GM23338 (cell line): ENCODE data around the gene FBXL2. TPM values are rescaled to one million over a fixed set of nuclear protein-coding genes. Genes with fewer than 3 reads are reported as not detected.

ENCODE experiments used
- ATAC-seq: fragments of 200-7000 bp; cut with Tn5 transposase; 3 replicates; pipeline ENCODE4 v1.9.1; 2020
- DNase-seq: peaks from one replicate; pipeline ENCODE4 v3.0.0-alpha.2; 2015; ENCODE audit warnings: low spot score
- H2AFZ ChIP-seq: fragments of 200-600 bp; sonication (generic); 2 replicates; pipeline ENCODE4 v1.8.0; 2016; ENCODE audit warnings: antibody characterized with exemption, mild to moderate bottlenecking, moderate library complexity
- H3F3A ChIP-seq: fragments of 200-600 bp; sonication (generic); replicated peaks from 2 replicates; pipeline ENCODE4 v1.8.0; 2017; ENCODE audit warnings: antibody characterized with exemption, mixed run types, low read depth
- H3K27ac ChIP-seq: fragments of 200-600 bp; sonication (generic); 2 replicates; pipeline ENCODE4 v1.6.1; 2016; ENCODE audit warnings: low read depth
- H3K27me3 ChIP-seq: fragments of 200-600 bp; sonication (generic); 2 replicates; pipeline ENCODE4 v1.8.0; 2016; ENCODE audit warnings: mild to moderate bottlenecking, mixed run types, moderate library complexity; ENCODE audit not compliant: insufficient read depth
- H3K36me3 ChIP-seq: fragments of 200-600 bp; sonication (generic); 2 replicates; pipeline ENCODE4 v1.8.0; 2016; ENCODE audit warnings: mild to moderate bottlenecking; ENCODE audit not compliant: insufficient read depth
- H3K4me1 ChIP-seq: fragments of 200-600 bp; sonication (generic); 2 replicates; pipeline ENCODE4 v1.8.0; 2016; ENCODE audit warnings: mild to moderate bottlenecking, moderate library complexity; ENCODE audit not compliant: insufficient read depth
- H3K4me2 ChIP-seq: fragments of 200-600 bp; sonication (generic); 2 replicates; pipeline ENCODE4 v1.7.1; 2017; ENCODE audit warnings: mixed run types
- H3K4me3 ChIP-seq: fragments of 200-600 bp; sonication (generic); 2 replicates; pipeline ENCODE4 v1.6.1; 2016; ENCODE audit warnings: mixed run types
- H3K79me2 ChIP-seq: fragments of 200-600 bp; sonication (generic); replicated peaks from 2 replicates; pipeline ENCODE4 v1.8.0; 2017; ENCODE audit warnings: mild to moderate bottlenecking; ENCODE audit not compliant: insufficient read depth
- H3K9me2 ChIP-seq: fragments of 200-600 bp; sonication (generic); 2 replicates; pipeline ENCODE4 v1.8.0; 2017; ENCODE audit not compliant: insufficient read depth
- H4K20me1 ChIP-seq: fragments of 200-600 bp; sonication (generic); replicated peaks from 2 replicates; pipeline ENCODE4 v1.8.0; 2017; ENCODE audit warnings: mild to moderate bottlenecking; ENCODE audit not compliant: insufficient read depth
- H3K27ac Mint-ChIP-seq: 2 replicates; pipeline ENCODE4 v1.8.0; 2020; ENCODE audit warnings: inconsistent platforms, mild to moderate bottlenecking, moderate library complexity, mixed read lengths
- H3K27me3 Mint-ChIP-seq: 3 replicates; pipeline ENCODE4 v1.8.0; 2022; ENCODE audit warnings: low read depth, mild to moderate bottlenecking, moderate library complexity, mixed read lengths, inconsistent platforms; ENCODE audit not compliant: insufficient read depth, poor library complexity
- H3K36me3 Mint-ChIP-seq: 3 replicates; pipeline ENCODE4 v1.8.0; 2021; ENCODE audit warnings: low read depth, mild to moderate bottlenecking, inconsistent platforms, moderate library complexity, mixed read lengths
- H3K4me1 Mint-ChIP-seq: 3 replicates; pipeline ENCODE4 v1.8.0; 2020; ENCODE audit warnings: mild to moderate bottlenecking, inconsistent platforms, mixed read lengths
- H3K4me3 Mint-ChIP-seq: 3 replicates; pipeline ENCODE4 v1.8.0; 2021; ENCODE audit warnings: moderate library complexity, mild to moderate bottlenecking, inconsistent platforms, mixed read lengths
- H3K9me3 Mint-ChIP-seq: 3 replicates; pipeline ENCODE4 v1.8.0; 2020; ENCODE audit warnings: moderate library complexity, mild to moderate bottlenecking, inconsistent platforms, mixed read lengths
- CREB1 ChIP-seq: fragments of 250-450 bp; sonication (Bioruptor Pico); IDR thresholded peaks from 2 replicates; pipeline ENCODE4 v1.5.0; 2020; ENCODE audit warnings: low read depth, mild to moderate bottlenecking, moderate library complexity
- ETS1 ChIP-seq: IDR thresholded peaks from 2 replicates; pipeline ENCODE4 v1.6.1; 2016; ENCODE audit warnings: antibody characterized with exemption
- EZH2 ChIP-seq: fragments of 200-600 bp; sonication (generic); IDR thresholded peaks from one replicate; pipeline ENCODE4 v1.8.0; 2017; ENCODE audit warnings: antibody characterized with exemption, mild to moderate bottlenecking, low read depth; ENCODE audit not compliant: unreplicated experiment
- EZH2phosphoT487 ChIP-seq: fragments of 200-600 bp; sonication (generic); IDR thresholded peaks from one replicate; pipeline ENCODE4 v1.8.1; 2018; ENCODE audit warnings: antibody characterized with exemption; ENCODE audit not compliant: unreplicated experiment
- JUNB ChIP-seq: IDR thresholded peaks from one replicate; pipeline ENCODE4 v1.6.1; 2016; ENCODE audit warnings: antibody characterized with exemption; ENCODE audit not compliant: unreplicated experiment
- NANOG ChIP-seq: IDR thresholded peaks from 2 replicates; pipeline ENCODE4 v1.6.1; 2016; ENCODE audit warnings: antibody characterized with exemption, borderline replicate concordance
- POLR2AphosphoS5 ChIP-seq: IDR thresholded peaks from 2 replicates; pipeline ENCODE4 v1.6.1; 2016; ENCODE audit warnings: antibody characterized with exemption, low read depth
- STAT1 ChIP-seq: IDR thresholded peaks from one replicate; pipeline ENCODE4 v1.6.1; 2016; ENCODE audit warnings: antibody characterized with exemption; ENCODE audit not compliant: unreplicated experiment
- ZNF114 ChIP-seq: fragments of 250-450 bp; sonication (Bioruptor Pico); IDR thresholded peaks from 2 replicates; pipeline ENCODE4 v1.5.0; 2020; ENCODE audit warnings: mild to moderate bottlenecking, moderate library complexity
- ZNF331 ChIP-seq: fragments of 250-450 bp; sonication (Bioruptor Pico); IDR thresholded peaks from 2 replicates; pipeline ENCODE4 v1.5.0; 2020; ENCODE audit warnings: low read depth, mild to moderate bottlenecking, moderate library complexity
- ZNF462 ChIP-seq: fragments of 250-450 bp; sonication (Bioruptor Pico); IDR thresholded peaks from 2 replicates; pipeline ENCODE4 v1.5.0; 2020; ENCODE audit warnings: mild to moderate bottlenecking, moderate library complexity
- long read RNA-seq: library from polyadenylated mRNA; unstranded; transcript quantifications from one replicate; pipeline ENCODE4 v2.0.0, GENCODE V29; 2020; ENCODE audit not compliant: unreplicated experiment
- polyA plus RNA-seq: library from polyadenylated mRNA; unstranded; fragments of >200 nt; fragmentation: Nextera tagmentation; extraction: Ambion mirVana; gene quantifications from 2 replicates; pipeline ENCODE4 v1.2.1, GENCODE V29; 2016
- total RNA-seq: library from RNA; depleted of rRNA; stranded (reverse); fragments of >200 nt; shearing (Covaris generic); gene quantifications from 2 replicates; pipeline ENCODE4 v1.2.3, GENCODE V29; 2014; rRNA removed
- TF ChIP-seq, protein P1 (sequence below), 2 experiments: fragments of 200-600 bp in 1 of 2; sonication (generic) in 1 of 2; conservative IDR thresholded peaks; 2 replicates each; pipeline versions ENCODE4 v1.5.1 to v1.6.1; 2016 to 2017; ENCODE audit warnings: antibody characterized with exemption in 2 of 2, low read depth in 2 of 2, mild to moderate bottlenecking in 2 of 2, moderate library complexity in 1 of 2
- TF ChIP-seq, protein P2 (sequence below): IDR thresholded peaks from one replicate; pipeline ENCODE4 v1.6.1; 2018; ENCODE audit warnings: antibody characterized with exemption; ENCODE audit not compliant: unreplicated experiment

The FBXL2 gene
- total RNA-seq = 4.4 and 5.7 TPM in 2 replicates
- 2.1 and 2.8 TPM in 2 replicates for polyA plus RNA-seq
- long read RNA-seq, partial matches to known transcripts = 1 of 3 reads
- long read RNA-seq, other reads (novel, unspliced or antisense) = 1 of 3 reads

DNA sequence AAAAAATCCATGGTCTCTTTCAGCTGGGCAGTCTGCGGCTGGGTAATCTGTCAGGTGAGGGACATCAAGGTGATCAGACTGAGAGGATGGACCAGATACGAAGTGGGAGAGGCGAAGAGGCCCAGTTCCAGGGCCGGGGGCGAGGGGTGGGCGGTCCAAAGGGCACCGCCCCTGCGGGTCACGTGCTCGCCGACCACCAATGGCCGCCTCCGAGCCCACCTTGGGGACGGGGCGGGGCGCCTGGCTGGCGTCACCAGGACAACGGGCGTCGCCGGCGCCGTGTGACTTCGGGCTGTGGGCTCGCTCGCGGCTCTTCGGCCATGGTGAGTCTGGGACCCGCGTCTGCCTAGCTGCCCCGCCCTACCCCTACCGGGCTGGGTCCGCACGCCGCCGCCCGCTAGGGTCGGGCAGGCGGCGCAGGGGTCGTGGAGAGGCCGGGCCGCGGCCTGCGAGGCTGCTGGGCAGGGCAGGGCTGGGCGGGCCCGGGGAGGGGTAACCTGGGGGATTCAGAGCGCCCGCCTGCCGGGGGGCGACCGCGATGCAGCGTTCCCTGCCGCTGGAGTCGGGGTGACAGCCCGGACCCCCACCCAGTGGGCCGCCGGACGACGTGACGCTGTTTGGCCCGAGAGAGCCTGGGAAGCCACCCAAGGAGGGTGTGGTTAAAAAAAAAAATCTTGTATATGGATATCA is at the start of gene FBXL2:
TSS of gene FBXL2 (plus strand) at position 250 of the 690 bp plus-strand sequence. CDS start at position 321, 71 bp downstream.
- no peak within 1 kb of the TSS for H3K27ac Mint-ChIP-seq
- TF ChIP-seq NANOG = no peak
- TF ChIP-seq EZH2 = no peak
- peak; percentile 40; the same call in 1 of the 2 replicates for TF ChIP-seq CREB1 (CRISPR knock-in tag)
- no peak for TF ChIP-seq ETS1
- no peak for TF ChIP-seq EZH2phosphoT487
- TF ChIP-seq JUNB = no peak
- TF ChIP-seq ZNF462 (CRISPR knock-in tag) = no peak
- TF ChIP-seq, protein P1, sequence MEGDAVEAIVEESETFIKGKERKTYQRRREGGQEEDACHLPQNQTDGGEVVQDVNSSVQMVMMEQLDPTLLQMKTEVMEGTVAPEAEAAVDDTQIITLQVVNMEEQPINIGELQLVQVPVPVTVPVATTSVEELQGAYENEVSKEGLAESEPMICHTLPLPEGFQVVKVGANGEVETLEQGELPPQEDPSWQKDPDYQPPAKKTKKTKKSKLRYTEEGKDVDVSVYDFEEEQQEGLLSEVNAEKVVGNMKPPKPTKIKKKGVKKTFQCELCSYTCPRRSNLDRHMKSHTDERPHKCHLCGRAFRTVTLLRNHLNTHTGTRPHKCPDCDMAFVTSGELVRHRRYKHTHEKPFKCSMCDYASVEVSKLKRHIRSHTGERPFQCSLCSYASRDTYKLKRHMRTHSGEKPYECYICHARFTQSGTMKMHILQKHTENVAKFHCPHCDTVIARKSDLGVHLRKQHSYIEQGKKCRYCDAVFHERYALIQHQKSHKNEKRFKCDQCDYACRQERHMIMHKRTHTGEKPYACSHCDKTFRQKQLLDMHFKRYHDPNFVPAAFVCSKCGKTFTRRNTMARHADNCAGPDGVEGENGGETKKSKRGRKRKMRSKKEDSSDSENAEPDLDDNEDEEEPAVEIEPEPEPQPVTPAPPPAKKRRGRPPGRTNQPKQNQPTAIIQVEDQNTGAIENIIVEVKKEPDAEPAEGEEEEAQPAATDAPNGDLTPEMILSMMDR (conservative IDR thresholded peaks at IDR 0.05; ENCODE audit: low read depth in 2 of 2) = no peak
- peak; percentile 59 for TF ChIP-seq POLR2AphosphoS5
- TF ChIP-seq, protein P2, sequence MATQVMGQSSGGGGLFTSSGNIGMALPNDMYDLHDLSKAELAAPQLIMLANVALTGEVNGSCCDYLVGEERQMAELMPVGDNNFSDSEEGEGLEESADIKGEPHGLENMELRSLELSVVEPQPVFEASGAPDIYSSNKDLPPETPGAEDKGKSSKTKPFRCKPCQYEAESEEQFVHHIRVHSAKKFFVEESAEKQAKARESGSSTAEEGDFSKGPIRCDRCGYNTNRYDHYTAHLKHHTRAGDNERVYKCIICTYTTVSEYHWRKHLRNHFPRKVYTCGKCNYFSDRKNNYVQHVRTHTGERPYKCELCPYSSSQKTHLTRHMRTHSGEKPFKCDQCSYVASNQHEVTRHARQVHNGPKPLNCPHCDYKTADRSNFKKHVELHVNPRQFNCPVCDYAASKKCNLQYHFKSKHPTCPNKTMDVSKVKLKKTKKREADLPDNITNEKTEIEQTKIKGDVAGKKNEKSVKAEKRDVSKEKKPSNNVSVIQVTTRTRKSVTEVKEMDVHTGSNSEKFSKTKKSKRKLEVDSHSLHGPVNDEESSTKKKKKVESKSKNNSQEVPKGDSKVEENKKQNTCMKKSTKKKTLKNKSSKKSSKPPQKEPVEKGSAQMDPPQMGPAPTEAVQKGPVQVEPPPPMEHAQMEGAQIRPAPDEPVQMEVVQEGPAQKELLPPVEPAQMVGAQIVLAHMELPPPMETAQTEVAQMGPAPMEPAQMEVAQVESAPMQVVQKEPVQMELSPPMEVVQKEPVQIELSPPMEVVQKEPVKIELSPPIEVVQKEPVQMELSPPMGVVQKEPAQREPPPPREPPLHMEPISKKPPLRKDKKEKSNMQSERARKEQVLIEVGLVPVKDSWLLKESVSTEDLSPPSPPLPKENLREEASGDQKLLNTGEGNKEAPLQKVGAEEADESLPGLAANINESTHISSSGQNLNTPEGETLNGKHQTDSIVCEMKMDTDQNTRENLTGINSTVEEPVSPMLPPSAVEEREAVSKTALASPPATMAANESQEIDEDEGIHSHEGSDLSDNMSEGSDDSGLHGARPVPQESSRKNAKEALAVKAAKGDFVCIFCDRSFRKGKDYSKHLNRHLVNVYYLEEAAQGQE = no peak
- TF ChIP-seq ZNF114 = no peak
- no peak for TF ChIP-seq STAT1
- no peak for TF ChIP-seq ZNF331 (CRISPR knock-in tag)
- Histone ChIP-seq H3K36me3 (no peaks in the 10 kb centered on the region), H3K27me3 (no peaks in the 10 kb centered on the region), H3K4me1 (peaks cover 5% of the 10 kb centered on the region; the same call in 1 of the 2 replicates), H3K79me2 (no peaks in the 10 kb centered on the region), H3K27ac (no peak within 1 kb of the TSS), H4K20me1 (no peaks in the 10 kb centered on the region), H3K4me2 (peak within 1 kb of the TSS; percentile 98), H3F3A (no peaks in the 10 kb centered on the region), H3K9me2 (no peaks in the 10 kb centered on the region), H3K4me3 (peak within 1 kb of the TSS; percentile 80), H2AFZ (peak within 1 kb of the TSS; percentile 77)
- ATAC-seq (peak; percentile 99), DNase-seq (peak; percentile 96)
- H3K36me3 Mint-ChIP-seq = no peaks in the 10 kb centered on the region
- H3K4me3 Mint-ChIP-seq = peak within 1 kb of the TSS; percentile 67
- peaks cover 11% of the 10 kb centered on the region for H3K9me3 Mint-ChIP-seq
- H3K4me1 Mint-ChIP-seq = peaks cover 7% of the 10 kb centered on the region; the same call in 2 of the 3 replicates
- H3K27me3 Mint-ChIP-seq = no peaks in the 10 kb centered on the region
